ENCODE measurements around the gene MTUS2. TPM values are rescaled to one million over a fixed set of nuclear protein-coding genes. Genes with fewer than 3 reads are reported as not detected.
"Not testable (repeated sequence)": the region's sequence is repeated elsewhere in the genome, so short reads cannot be mapped to it uniquely, and the experiment has no call there.

MTUS2 gene
- total and polyA plus RNA-seq, 2 experiments from 2014 or later, result 3.0 to 4.3 TPM

DNA sequence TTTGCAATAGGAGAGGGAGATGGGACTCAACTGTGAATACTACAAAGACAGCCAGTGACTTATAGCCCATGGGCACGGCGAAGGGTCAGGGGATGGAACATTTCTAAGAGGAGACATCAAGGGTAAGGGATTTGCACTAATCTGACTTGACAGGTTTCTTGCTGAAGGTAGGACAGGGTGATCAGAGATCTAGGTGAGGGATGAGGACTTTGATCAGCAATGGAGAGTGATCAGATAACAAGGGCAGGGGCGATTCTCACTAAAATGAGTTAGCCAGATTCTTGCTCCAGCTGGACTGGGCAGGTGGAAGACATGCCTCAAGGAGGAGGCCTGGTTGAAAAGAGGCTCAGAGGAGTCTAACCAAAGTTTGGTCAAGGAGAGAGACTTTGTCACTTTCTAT, 566.1 kb downstream of the MTUS2 start:
- Histone ChIP-seq H3K27me3 (no peaks in the 10 kb centered on the region), H4K20me1 (ENCODE audit: insufficient read depth, poor library complexity, severe bottlenecking) (no peaks in the 10 kb centered on the region), H3K9me2 (replicated peaks; ENCODE audit: insufficient read depth) (no peaks in the 10 kb centered on the region), H3K79me2 (no peaks in the 10 kb centered on the region), H3K4me3 (no peak overlapping the region), H2AFZ (no peak overlapping the region), H3K36me3 (replicated peaks; ENCODE audit: insufficient read depth, low read depth) (no peaks in the 10 kb centered on the region), H3K4me1 (ENCODE audit: insufficient read depth) (no peaks in the 10 kb centered on the region), H3K9me3 (ENCODE audit: low read depth) (no peaks in the 10 kb centered on the region), H3K27ac (no peak overlapping the region), H3K4me2 (no peak overlapping the region)
- no peak for DNase-seq (ENCODE audit: low spot score)
- WGBS (ENCODE audit: low lambda C conversion rate, missing lambda C conversion rate), result 44% methylated on average over 3 of the region's 3 CpGs
- TF ChIP-seq, protein P1, sequence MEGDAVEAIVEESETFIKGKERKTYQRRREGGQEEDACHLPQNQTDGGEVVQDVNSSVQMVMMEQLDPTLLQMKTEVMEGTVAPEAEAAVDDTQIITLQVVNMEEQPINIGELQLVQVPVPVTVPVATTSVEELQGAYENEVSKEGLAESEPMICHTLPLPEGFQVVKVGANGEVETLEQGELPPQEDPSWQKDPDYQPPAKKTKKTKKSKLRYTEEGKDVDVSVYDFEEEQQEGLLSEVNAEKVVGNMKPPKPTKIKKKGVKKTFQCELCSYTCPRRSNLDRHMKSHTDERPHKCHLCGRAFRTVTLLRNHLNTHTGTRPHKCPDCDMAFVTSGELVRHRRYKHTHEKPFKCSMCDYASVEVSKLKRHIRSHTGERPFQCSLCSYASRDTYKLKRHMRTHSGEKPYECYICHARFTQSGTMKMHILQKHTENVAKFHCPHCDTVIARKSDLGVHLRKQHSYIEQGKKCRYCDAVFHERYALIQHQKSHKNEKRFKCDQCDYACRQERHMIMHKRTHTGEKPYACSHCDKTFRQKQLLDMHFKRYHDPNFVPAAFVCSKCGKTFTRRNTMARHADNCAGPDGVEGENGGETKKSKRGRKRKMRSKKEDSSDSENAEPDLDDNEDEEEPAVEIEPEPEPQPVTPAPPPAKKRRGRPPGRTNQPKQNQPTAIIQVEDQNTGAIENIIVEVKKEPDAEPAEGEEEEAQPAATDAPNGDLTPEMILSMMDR (IDR thresholded peaks at IDR 0.05; ENCODE audit: poor library complexity), result no peak
- no peak for TF ChIP-seq EZH2 (IDR thresholded peaks at IDR 0.05; ENCODE audit: borderline replicate concordance)
- TF ChIP-seq EZH2phosphoT487 (IDR thresholded peaks at IDR 0.05; ENCODE audit: low read depth, severe bottlenecking, unreplicated experiment), result no peak

DNA sequence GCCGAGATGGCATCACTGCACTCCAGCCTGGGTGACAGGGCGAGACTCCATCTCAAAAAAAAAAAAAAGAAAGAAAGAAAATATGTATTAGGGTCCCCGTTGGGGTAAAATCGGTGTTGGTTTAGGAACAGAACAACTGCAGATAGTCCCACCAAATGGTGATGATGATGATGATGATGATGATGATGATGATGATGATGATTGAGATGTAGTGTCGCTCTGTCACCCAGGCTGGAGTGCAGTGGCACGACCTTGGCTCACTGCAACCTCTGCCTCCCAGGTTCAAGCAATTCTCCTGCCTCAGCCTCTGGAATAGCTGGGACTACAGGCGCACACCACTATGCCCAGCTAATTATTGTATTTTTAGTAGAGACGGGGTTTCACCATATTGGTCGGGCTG, 570.5 kb downstream of the MTUS2 start:
- H4K20me1 ChIP-seq (ENCODE audit: insufficient read depth, poor library complexity, severe bottlenecking); H3K4me2 ChIP-seq; H3K27ac ChIP-seq; DNase-seq (ENCODE audit: low spot score); H2AFZ ChIP-seq; H3K79me2 ChIP-seq; H3K4me3 ChIP-seq; H3K36me3 ChIP-seq (replicated peaks; ENCODE audit: insufficient read depth, low read depth); H3K4me1 ChIP-seq (ENCODE audit: insufficient read depth); H3K9me2 ChIP-seq (replicated peaks; ENCODE audit: insufficient read depth); H3K9me3 ChIP-seq (ENCODE audit: low read depth): not testable (repeated sequence)
- peaks cover 23% of the 10 kb centered on the region for H3K27me3 ChIP-seq
- WGBS (ENCODE audit: low lambda C conversion rate, missing lambda C conversion rate), result 95% methylated on average over 9 of the region's 9 CpGs

DNA sequence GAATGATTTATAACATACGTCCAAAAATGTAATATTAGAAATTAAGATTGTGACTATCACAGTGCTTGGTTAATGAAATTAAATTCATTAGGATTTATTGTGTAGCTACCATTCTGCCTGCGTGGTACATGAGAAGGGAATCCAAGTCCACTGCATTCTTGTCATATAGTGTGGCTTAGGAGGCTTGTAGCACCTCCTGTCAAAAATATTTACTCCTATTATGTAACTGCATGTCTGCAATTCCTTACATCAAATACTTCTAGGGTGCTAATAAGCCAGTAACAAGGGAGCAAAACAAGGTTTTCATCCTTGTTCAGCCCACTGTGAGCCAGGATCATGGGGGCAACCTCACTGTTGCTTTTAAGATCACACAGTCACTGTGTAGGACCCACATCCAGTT, 576.3 kb downstream of the MTUS2 start:
- Histone ChIP-seq H3K79me2 (no peaks in the 10 kb centered on the region), H3K27ac (no peak overlapping the region), H3K9me2 (replicated peaks; ENCODE audit: insufficient read depth) (no peaks in the 10 kb centered on the region), H2AFZ (no peak overlapping the region), H3K9me3 (ENCODE audit: low read depth) (no peaks in the 10 kb centered on the region), H3K4me3 (no peak overlapping the region), H3K36me3 (replicated peaks; ENCODE audit: insufficient read depth, low read depth) (no peaks in the 10 kb centered on the region), H3K4me1 (ENCODE audit: insufficient read depth) (no peaks in the 10 kb centered on the region), H3K27me3 (peaks cover 68% of the 10 kb centered on the region), H4K20me1 (ENCODE audit: insufficient read depth, poor library complexity, severe bottlenecking) (no peaks in the 10 kb centered on the region), H3K4me2 (no peak overlapping the region)
- WGBS (ENCODE audit: low lambda C conversion rate, missing lambda C conversion rate), result 88% methylated on average over 2 of the region's 2 CpGs
- DNase-seq (ENCODE audit: low spot score), result no peak
- TF ChIP-seq EZH2phosphoT487 (IDR thresholded peaks at IDR 0.05; ENCODE audit: low read depth, severe bottlenecking, unreplicated experiment) (no peak), EZH2 (IDR thresholded peaks at IDR 0.05; ENCODE audit: borderline replicate concordance) (no peak)

DNA sequence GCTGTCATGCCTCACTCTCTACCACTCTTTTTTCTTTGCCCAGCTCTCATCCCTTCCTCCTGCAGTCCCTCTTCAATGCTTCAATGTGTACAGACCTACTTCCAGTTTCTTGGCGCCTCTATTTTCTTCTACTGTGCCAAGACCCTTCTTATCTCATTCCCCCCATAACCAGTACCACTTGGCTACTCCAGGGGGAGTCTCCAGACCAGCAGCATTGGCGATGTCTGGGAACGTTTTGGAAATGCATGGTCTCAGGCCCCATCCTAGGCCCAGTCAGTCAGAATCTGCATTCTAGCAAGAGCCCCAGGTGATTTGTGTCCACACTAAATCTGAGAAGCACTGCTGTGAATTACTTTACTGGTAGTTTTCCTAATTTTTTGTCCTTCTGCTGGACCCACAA, 577.1 kb downstream of the MTUS2 start:
- H3K4me1 ChIP-seq (ENCODE audit: insufficient read depth), result no peaks in the 10 kb centered on the region
- no peak overlapping the region for H3K4me2 ChIP-seq
- no peak for DNase-seq (ENCODE audit: low spot score)
- no peaks in the 10 kb centered on the region for H4K20me1 ChIP-seq (ENCODE audit: insufficient read depth, poor library complexity, severe bottlenecking)
- H3K36me3 ChIP-seq (replicated peaks; ENCODE audit: insufficient read depth, low read depth), result no peaks in the 10 kb centered on the region
- H3K9me2 ChIP-seq (replicated peaks; ENCODE audit: insufficient read depth), result no peaks in the 10 kb centered on the region
- WGBS (ENCODE audit: low lambda C conversion rate, missing lambda C conversion rate), result 85% methylated on average over 3 of the region's 3 CpGs
- TF ChIP-seq, protein P1 (IDR thresholded peaks at IDR 0.05; ENCODE audit: poor library complexity), result no peak
- no peak for TF ChIP-seq EZH2phosphoT487 (IDR thresholded peaks at IDR 0.05; ENCODE audit: low read depth, severe bottlenecking, unreplicated experiment)
- no peak for TF ChIP-seq EZH2 (IDR thresholded peaks at IDR 0.05; ENCODE audit: borderline replicate concordance)
- H2AFZ ChIP-seq, result no peak overlapping the region
- H3K27ac ChIP-seq, result no peak overlapping the region
- H3K27me3 ChIP-seq, result peaks cover 68% of the 10 kb centered on the region
- no peaks in the 10 kb centered on the region for H3K79me2 ChIP-seq
- no peak overlapping the region for H3K4me3 ChIP-seq
- no peaks in the 10 kb centered on the region for H3K9me3 ChIP-seq (ENCODE audit: low read depth)

All from hepatocyte (in vitro differentiated cells).